Measurements from ENCODE around the gene SRPK2.

DNA sequence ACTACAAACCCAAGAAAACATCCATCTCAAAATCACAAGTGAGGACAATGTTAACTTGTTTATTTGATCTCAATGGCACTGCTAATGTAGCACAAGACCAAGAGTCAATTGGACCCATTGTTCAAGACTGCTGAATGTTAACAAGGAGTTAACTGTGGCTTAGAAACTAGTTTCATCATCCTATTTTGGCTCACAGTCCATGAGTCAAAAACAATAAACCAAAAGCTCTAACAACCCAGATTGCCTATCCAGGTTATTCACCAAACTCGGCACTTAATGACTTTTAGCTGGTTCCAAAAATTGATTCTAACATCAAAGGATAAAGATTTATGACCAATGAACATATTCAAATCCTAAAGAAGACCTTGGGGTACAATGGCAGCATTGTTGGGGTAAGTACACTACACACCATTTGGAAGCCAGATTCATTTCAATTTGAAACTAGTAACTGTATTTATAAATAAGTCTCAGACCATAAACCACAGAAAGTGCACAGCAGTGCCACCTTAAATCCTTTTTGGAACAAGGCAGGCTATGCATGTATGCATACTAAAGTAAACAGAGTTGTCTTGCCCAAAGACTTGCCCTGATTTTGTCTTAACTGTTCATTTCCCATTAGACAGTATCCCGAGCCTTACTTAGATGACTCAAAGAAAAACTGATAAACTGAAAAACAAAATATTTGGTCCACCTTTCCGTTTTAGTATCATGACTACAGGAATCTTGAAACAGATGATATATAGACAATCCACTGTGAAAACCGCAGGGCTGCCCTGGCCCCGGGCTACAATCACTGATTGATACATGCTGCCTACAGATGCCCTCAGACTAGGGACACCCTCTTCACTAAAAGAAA lies 84.5 kb downstream of the SRPK2 start:
- TF ChIP-seq, protein P1, sequence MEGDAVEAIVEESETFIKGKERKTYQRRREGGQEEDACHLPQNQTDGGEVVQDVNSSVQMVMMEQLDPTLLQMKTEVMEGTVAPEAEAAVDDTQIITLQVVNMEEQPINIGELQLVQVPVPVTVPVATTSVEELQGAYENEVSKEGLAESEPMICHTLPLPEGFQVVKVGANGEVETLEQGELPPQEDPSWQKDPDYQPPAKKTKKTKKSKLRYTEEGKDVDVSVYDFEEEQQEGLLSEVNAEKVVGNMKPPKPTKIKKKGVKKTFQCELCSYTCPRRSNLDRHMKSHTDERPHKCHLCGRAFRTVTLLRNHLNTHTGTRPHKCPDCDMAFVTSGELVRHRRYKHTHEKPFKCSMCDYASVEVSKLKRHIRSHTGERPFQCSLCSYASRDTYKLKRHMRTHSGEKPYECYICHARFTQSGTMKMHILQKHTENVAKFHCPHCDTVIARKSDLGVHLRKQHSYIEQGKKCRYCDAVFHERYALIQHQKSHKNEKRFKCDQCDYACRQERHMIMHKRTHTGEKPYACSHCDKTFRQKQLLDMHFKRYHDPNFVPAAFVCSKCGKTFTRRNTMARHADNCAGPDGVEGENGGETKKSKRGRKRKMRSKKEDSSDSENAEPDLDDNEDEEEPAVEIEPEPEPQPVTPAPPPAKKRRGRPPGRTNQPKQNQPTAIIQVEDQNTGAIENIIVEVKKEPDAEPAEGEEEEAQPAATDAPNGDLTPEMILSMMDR (conservative IDR thresholded peaks at IDR 0.05; ENCODE audit: low read depth, low read length), result no peak
- no peak for TF ChIP-seq EZH2 (IDR thresholded peaks at IDR 0.05; ENCODE audit: borderline replicate concordance, low read depth, low read length, poor library complexity, severe bottlenecking)
